SU-DHL-6 (cell line): Measurements from ENCODE around the gene MMAB.

Experiments used
- H2AFZ ChIP-seq: fragments of 200-600 bp; sonication (generic); 2 replicates; pipeline ENCODE4 v1.6.1; 2014; ENCODE audit warnings: low read depth, mild to moderate bottlenecking, moderate library complexity, mixed read lengths, antibody characterized with exemption, low read length; ENCODE audit not compliant: severe bottlenecking
- H3F3A ChIP-seq: fragments of 200-600 bp; shearing (Covaris generic); 2 replicates; pipeline ENCODE4 v1.6.0; 2016; ENCODE audit warnings: antibody characterized with exemption, mild to moderate bottlenecking; ENCODE audit not compliant: insufficient read depth
- H3K27ac ChIP-seq: fragments of 200-600 bp; sonication (generic); 2 replicates; pipeline ENCODE4 v1.5.1; 2016; ENCODE audit warnings: low read depth, mild to moderate bottlenecking, low read length, moderate library complexity, mixed read lengths
- H3K27me3 ChIP-seq: fragments of 200-600 bp; sonication (generic), shearing (Covaris generic); 2 replicates; pipeline ENCODE4 v1.6.0; 2014; ENCODE audit warnings: mild to moderate bottlenecking, low read length
- H3K36me3 ChIP-seq: fragments of 200-600 bp; sonication (generic); 2 replicates; pipeline ENCODE4 v1.6.1; 2014; ENCODE audit warnings: mild to moderate bottlenecking, low read length, mixed read lengths
- H3K4me2 ChIP-seq: fragments of 300-600, 200-600 bp; shearing (Covaris generic), sonication (generic); 2 replicates; pipeline ENCODE4 v1.6.0; 2014; ENCODE audit warnings: low read length, low read depth, mild to moderate bottlenecking; ENCODE audit not compliant: poor library complexity, severe bottlenecking
- H3K4me3 ChIP-seq: fragments of 200-600 bp; sonication (generic); 2 replicates; pipeline ENCODE4 v1.5.1; 2014; ENCODE audit warnings: antibody characterized with exemption, low read length, mild to moderate bottlenecking, mixed read lengths; ENCODE audit not compliant: insufficient read depth, poor library complexity, severe bottlenecking
- H3K79me2 ChIP-seq: fragments of 200-600 bp; sonication (generic); 2 replicates; pipeline ENCODE4 v1.6.1; 2014; ENCODE audit warnings: mild to moderate bottlenecking, low read length, moderate library complexity; ENCODE audit not compliant: insufficient read depth
- H3K9ac ChIP-seq: fragments of 200-600 bp; sonication (generic); 2 replicates; pipeline ENCODE4 v1.7.0; 2014; ENCODE audit warnings: mild to moderate bottlenecking, low read length
- H3K9me2 ChIP-seq: fragments of 200-600 bp; sonication (generic); replicated peaks from 2 replicates; pipeline ENCODE4 v1.6.1; 2014; ENCODE audit warnings: low read length; ENCODE audit not compliant: insufficient read depth
- H3K9me3 ChIP-seq: fragments of 200-600 bp; sonication (generic); 2 replicates; pipeline ENCODE4 v1.6.1; 2014; ENCODE audit warnings: low read length, mixed read lengths; ENCODE audit not compliant: insufficient read depth
- H4K20me1 ChIP-seq: fragments of 200-600 bp; sonication (generic); 2 replicates; pipeline ENCODE4 v1.6.1; 2014; ENCODE audit warnings: low read depth, mild to moderate bottlenecking, antibody characterized with exemption, low read length, moderate library complexity, mixed read lengths
- EZH2phosphoT487 ChIP-seq: fragments of 200-600 bp; sonication (generic), shearing (Covaris generic); conservative IDR thresholded peaks from 2 replicates; pipeline ENCODE4 v1.6.1; 2018; ENCODE audit warnings: mild to moderate bottlenecking, antibody characterized with exemption, low read length, moderate library complexity, mixed read lengths
- TF ChIP-seq, protein P1 (sequence below): fragments of 200-600 bp; sonication (generic); IDR thresholded peaks from one replicate; pipeline ENCODE4 v1.5.1; 2017; ENCODE audit warnings: antibody characterized with exemption, mild to moderate bottlenecking, low read length, moderate library complexity; ENCODE audit not compliant: insufficient read depth, poor library complexity, severe bottlenecking

MMAB gene

GRCh38 chr12:109523504-109523903 lies 49.8 kb downstream of the MMAB start:
- no peak overlapping the region for H2AFZ ChIP-seq
- H3K4me2 ChIP-seq = no peak overlapping the region
- H3F3A ChIP-seq = no peaks in the 10 kb centered on the region
- H3K9ac ChIP-seq = no peak overlapping the region
- no peak overlapping the region for H3K4me3 ChIP-seq
- no peak for TF ChIP-seq EZH2phosphoT487
- TF ChIP-seq, protein P1, sequence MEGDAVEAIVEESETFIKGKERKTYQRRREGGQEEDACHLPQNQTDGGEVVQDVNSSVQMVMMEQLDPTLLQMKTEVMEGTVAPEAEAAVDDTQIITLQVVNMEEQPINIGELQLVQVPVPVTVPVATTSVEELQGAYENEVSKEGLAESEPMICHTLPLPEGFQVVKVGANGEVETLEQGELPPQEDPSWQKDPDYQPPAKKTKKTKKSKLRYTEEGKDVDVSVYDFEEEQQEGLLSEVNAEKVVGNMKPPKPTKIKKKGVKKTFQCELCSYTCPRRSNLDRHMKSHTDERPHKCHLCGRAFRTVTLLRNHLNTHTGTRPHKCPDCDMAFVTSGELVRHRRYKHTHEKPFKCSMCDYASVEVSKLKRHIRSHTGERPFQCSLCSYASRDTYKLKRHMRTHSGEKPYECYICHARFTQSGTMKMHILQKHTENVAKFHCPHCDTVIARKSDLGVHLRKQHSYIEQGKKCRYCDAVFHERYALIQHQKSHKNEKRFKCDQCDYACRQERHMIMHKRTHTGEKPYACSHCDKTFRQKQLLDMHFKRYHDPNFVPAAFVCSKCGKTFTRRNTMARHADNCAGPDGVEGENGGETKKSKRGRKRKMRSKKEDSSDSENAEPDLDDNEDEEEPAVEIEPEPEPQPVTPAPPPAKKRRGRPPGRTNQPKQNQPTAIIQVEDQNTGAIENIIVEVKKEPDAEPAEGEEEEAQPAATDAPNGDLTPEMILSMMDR = no peak
- H3K27me3 ChIP-seq = no peaks in the 10 kb centered on the region
- H3K79me2 ChIP-seq = no peaks in the 10 kb centered on the region
- H3K27ac ChIP-seq = no peak overlapping the region
- no peaks in the 10 kb centered on the region for H4K20me1 ChIP-seq
- no peaks in the 10 kb centered on the region for H3K9me3 ChIP-seq
- H3K9me2 ChIP-seq = no peaks in the 10 kb centered on the region
- H3K36me3 ChIP-seq = no peaks in the 10 kb centered on the region

GRCh38 chr12:109523071-109523470 lies 50.2 kb downstream of the MMAB start:
- TF ChIP-seq, protein P1 = no peak
- no peak for TF ChIP-seq EZH2phosphoT487

DNA sequence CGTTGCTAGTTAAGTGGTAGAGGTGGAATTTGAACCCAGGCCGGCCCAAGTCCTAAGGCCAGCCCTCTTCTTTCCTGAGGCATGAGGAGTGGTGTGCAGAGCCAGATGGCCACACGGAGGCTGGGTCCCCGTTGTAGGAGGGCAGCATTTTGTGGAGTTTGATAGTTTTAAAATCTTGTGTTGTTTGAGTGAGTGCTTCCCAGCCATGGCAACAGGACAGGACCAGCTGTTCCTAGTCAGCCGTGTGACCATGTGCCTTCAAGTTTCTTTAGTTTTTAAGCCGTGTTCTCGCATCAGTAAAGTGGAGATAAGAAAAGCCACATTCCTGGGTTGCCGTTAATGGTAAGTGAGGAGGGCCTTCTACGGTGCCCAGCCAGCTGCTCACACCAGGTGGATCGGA lies 51.5 kb downstream of the MMAB start:
- Histone ChIP-seq H3K36me3 (no peaks in the 10 kb centered on the region), H4K20me1 (no peaks in the 10 kb centered on the region), H3K27ac (no peak overlapping the region), H3K9me3 (no peaks in the 10 kb centered on the region), H3K9me2 (no peaks in the 10 kb centered on the region), H3K79me2 (no peaks in the 10 kb centered on the region), H3K27me3 (no peaks in the 10 kb centered on the region), H3F3A (no peaks in the 10 kb centered on the region), H3K4me3 (no peak overlapping the region), H3K9ac (no peak overlapping the region), H2AFZ (no peak overlapping the region), H3K4me2 (no peak overlapping the region)
- TF ChIP-seq, protein P1 = no peak
- no peak for TF ChIP-seq EZH2phosphoT487

More at GRCh38 chr12:109523071-109523470, 50.2 kb downstream of the MMAB start:
- no peak overlapping the region for H3K4me2 ChIP-seq
- no peaks in the 10 kb centered on the region for H3K9me2 ChIP-seq
- no peak overlapping the region for H3K4me3 ChIP-seq
- no peaks in the 10 kb centered on the region for H3K36me3 ChIP-seq
- H3F3A ChIP-seq = no peaks in the 10 kb centered on the region
- H3K79me2 ChIP-seq = no peaks in the 10 kb centered on the region
- no peak overlapping the region for H3K9ac ChIP-seq
- no peaks in the 10 kb centered on the region for H3K9me3 ChIP-seq
- H3K27ac ChIP-seq = no peak overlapping the region
- H2AFZ ChIP-seq = no peak overlapping the region
- no peaks in the 10 kb centered on the region for H3K27me3 ChIP-seq
- H4K20me1 ChIP-seq = no peaks in the 10 kb centered on the region

DNA sequence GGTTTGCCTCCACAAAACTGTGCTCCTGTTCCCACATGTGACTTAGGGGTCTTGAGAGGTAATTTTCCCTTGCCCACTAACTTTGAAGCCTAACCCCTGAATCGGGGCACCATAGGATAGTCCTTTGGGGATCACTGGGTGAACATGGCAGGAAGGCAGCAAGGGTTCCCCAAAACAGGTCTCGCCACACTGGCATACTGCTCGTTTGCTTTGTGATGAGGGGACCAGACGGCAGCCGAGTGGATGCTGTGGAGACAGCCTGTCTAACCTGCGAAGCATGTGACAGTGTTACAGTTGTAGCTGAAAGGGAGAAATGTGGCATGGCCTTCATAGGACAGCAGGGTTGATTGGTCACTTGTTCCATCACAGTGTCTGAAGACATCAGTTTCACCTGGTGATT lies 53.5 kb downstream of the MMAB start:
- Histone ChIP-seq H3K9me3 (no peaks in the 10 kb centered on the region), H3K4me3 (no peak overlapping the region), H3F3A (no peaks in the 10 kb centered on the region), H2AFZ (no peak overlapping the region), H3K4me2 (no peak overlapping the region), H3K36me3 (no peaks in the 10 kb centered on the region), H3K79me2 (no peaks in the 10 kb centered on the region), H3K9ac (no peak overlapping the region), H3K27me3 (no peaks in the 10 kb centered on the region), H4K20me1 (no peaks in the 10 kb centered on the region), H3K27ac (no peak overlapping the region), H3K9me2 (no peaks in the 10 kb centered on the region)
- TF ChIP-seq, protein P1 = no peak
- TF ChIP-seq EZH2phosphoT487 = no peak
